Left ventricle myocardium inferior (tissue), 1 donor: ENCODE measurements around the gene SEC11C. TPM values are rescaled to one million over a fixed set of nuclear protein-coding genes. Genes with fewer than 3 reads are reported as not detected.

ENCODE experiments used
- DNase-seq: peaks from one replicate; pipeline ENCODE4 v3.0.0-alpha.2; 2020
- H3K27ac ChIP-seq: fragments of 200-600 bp; replicated peaks from 2 replicates; pipeline ENCODE4 v1.8.0; 2021
- H3K27me3 ChIP-seq: fragments of 200-600 bp; 2 replicates; pipeline ENCODE4 v1.8.0; 2021; ENCODE audit warnings: low read depth
- H3K36me3 ChIP-seq: fragments of 200-600 bp; 2 replicates; pipeline ENCODE4 v1.8.0; 2021
- H3K4me1 ChIP-seq: fragments of 200-600 bp; 2 replicates; pipeline ENCODE4 v1.8.0; 2021
- H3K4me3 ChIP-seq: fragments of 200-600 bp; 2 replicates; pipeline ENCODE4 v1.8.0; 2021; ENCODE audit warnings: mild to moderate bottlenecking, moderate library complexity
- H3K9me3 ChIP-seq: fragments of 200-600 bp; replicated peaks from 2 replicates; pipeline ENCODE4 v1.8.0; 2021
- intact Hi-C: fragments of 100-400 bp; cut with micrococcal nuclease; formaldehyde crosslinking; loops from one replicate; pipeline ENCODE4 v1.11.0; 2022
- long read RNA-seq: library from polyadenylated mRNA; unstranded; transcript quantifications from one replicate; pipeline ENCODE4 v2.0.0, GENCODE V29; 2021
- total RNA-seq: library from RNA; stranded (reverse); fragmentation: NEBNext Ultra II Directional; extraction: Animal tissue kit (Norgen Biotek cat#: 25700); gene quantifications from one replicate; pipeline ENCODE4 v1.2.1, GENCODE V29; 2021
- TF ChIP-seq, protein P1 (sequence below): fragments of 200-600 bp; IDR thresholded peaks from 2 replicates; pipeline ENCODE4 v1.8.0; 2021; ENCODE audit warnings: antibody characterized with exemption, mild to moderate bottlenecking, borderline replicate concordance
- donor health status: DM: no; HTN: yes; CAD: no; lungs with severe emphysema.

Gene SEC11C
- total RNA-seq = 24.4 TPM
- long read RNA-seq, transcript SEC11C-204 (6 exons, 1,202 nt) = major isoform, 25 of 29 reads
- long read RNA-seq, partial matches to known transcripts = 1 of 29 reads
- long read RNA-seq, other reads (novel, unspliced or antisense) = 2 of 29 reads

GRCh38 chr18:59139615-59140301 lies at the start of gene SEC11C:
SEC11C (plus strand) TSS chr18:59139884; CDS start chr18:59139949, 65 bp downstream.
- Histone ChIP-seq H3K9me3 (no peaks in the 10 kb centered on the region), H3K27me3 (peaks cover 21% of the 10 kb centered on the region), H3K4me1 (peaks cover 27% of the 10 kb centered on the region), H3K27ac (peak within 1 kb of the TSS; percentile 93), H3K36me3 (no peaks in the 10 kb centered on the region), H3K4me3 (peak within 1 kb of the TSS; percentile 89)
- peak; percentile 97 for DNase-seq
- TF ChIP-seq, protein P1, sequence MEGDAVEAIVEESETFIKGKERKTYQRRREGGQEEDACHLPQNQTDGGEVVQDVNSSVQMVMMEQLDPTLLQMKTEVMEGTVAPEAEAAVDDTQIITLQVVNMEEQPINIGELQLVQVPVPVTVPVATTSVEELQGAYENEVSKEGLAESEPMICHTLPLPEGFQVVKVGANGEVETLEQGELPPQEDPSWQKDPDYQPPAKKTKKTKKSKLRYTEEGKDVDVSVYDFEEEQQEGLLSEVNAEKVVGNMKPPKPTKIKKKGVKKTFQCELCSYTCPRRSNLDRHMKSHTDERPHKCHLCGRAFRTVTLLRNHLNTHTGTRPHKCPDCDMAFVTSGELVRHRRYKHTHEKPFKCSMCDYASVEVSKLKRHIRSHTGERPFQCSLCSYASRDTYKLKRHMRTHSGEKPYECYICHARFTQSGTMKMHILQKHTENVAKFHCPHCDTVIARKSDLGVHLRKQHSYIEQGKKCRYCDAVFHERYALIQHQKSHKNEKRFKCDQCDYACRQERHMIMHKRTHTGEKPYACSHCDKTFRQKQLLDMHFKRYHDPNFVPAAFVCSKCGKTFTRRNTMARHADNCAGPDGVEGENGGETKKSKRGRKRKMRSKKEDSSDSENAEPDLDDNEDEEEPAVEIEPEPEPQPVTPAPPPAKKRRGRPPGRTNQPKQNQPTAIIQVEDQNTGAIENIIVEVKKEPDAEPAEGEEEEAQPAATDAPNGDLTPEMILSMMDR = no peak
- intact Hi-C loops = no loop called here

GRCh38 chr18:59090966-59091603 lies 48.6 kb upstream of the SEC11C start:
- TF ChIP-seq, protein P1 = no peak

DNA sequence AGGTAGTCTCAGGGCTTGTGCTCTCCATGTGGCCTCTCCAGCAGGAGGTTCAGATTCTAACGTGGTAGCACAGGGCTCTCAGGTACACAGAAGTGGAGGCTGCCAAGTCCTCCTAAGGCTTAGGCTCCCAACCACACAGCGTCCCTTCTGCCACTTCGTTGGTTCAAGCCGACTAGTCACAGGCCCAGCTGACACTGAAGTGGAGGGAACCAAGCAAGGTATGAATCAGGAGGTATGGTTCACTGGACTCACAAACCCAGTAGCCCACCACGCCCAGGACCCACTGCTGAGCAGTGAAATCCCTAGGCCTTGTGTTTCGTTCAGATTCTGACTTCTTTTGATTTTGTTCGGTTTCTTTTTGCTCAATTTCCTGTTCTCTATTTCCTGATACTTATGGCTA lies 46.0 kb upstream of the SEC11C start:
- Histone ChIP-seq H3K36me3 (no peaks in the 10 kb centered on the region), H3K27ac (no peak overlapping the region), H3K27me3 (peaks cover 17% of the 10 kb centered on the region), H3K4me3 (no peak overlapping the region), H3K4me1 (no peaks in the 10 kb centered on the region), H3K9me3 (no peaks in the 10 kb centered on the region)
- TF ChIP-seq, protein P1 = no peak
- no peak for DNase-seq
- intact Hi-C loops = no loop called here

More at GRCh38 chr18:59090966-59091603, 48.6 kb upstream of the SEC11C start:
- no peaks in the 10 kb centered on the region for H3K9me3 ChIP-seq
- DNase-seq = no peak
- no peak overlapping the region for H3K27ac ChIP-seq
- H3K4me3 ChIP-seq = no peak overlapping the region
- intact Hi-C loops = no loop called here
- H3K27me3 ChIP-seq = peaks cover 32% of the 10 kb centered on the region
- no peaks in the 10 kb centered on the region for H3K36me3 ChIP-seq
- H3K4me1 ChIP-seq = no peaks in the 10 kb centered on the region

DNA sequence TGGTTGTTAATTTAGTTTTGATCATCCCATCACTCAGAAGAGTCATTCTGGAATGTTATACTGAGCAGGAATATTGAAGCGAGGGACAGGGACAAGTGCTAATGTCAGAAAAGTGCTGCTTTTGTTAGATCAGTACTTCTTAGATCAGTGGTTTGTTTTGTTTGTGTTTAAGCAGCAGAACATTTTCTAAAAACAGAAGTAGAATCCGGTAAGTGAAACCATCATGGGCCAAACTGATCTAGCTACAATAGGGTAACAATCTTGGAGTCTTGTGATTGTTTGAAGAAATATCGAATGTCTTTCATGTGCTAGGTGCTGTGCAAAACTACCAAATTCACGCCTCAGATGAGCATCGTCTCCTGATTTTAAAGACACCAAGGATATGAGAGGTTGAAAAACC lies 45.1 kb upstream of the SEC11C start:
- H3K4me3 ChIP-seq = no peak overlapping the region
- no peaks in the 10 kb centered on the region for H3K4me1 ChIP-seq
- H3K27me3 ChIP-seq = peaks cover 14% of the 10 kb centered on the region
- no peaks in the 10 kb centered on the region for H3K9me3 ChIP-seq
- H3K36me3 ChIP-seq = no peaks in the 10 kb centered on the region
- no peak overlapping the region for H3K27ac ChIP-seq
- no peak for DNase-seq
- TF ChIP-seq, protein P1 = no peak
- intact Hi-C loops = no loop called here

GRCh38 chr18:59096098-59096789 lies 43.4 kb upstream of the SEC11C start:
- no peaks in the 10 kb centered on the region for H3K9me3 ChIP-seq
- no peak overlapping the region for H3K4me3 ChIP-seq
- no peak overlapping the region for H3K27ac ChIP-seq
- intact Hi-C loops = no loop called here
- TF ChIP-seq, protein P1 = no peak
- peaks cover 23% of the 10 kb centered on the region for H3K27me3 ChIP-seq
- H3K36me3 ChIP-seq = no peaks in the 10 kb centered on the region
- no peak for DNase-seq
- no peaks in the 10 kb centered on the region for H3K4me1 ChIP-seq
